Tibial nerve (tissue), 4 donors: ENCODE results near the gene ZNF385D.

Experiments used
- CTCF ChIP-seq, 5 experiments: fragments of 200-600 bp in 3 of 5; fragments of 450-650 bp in 2 of 5; sonication (generic) in 3 of 5; IDR thresholded peaks; one replicate each; pipeline ENCODE4 v1.5.1; 2016 to 2019; ENCODE audit warnings: antibody characterized with exemption in 5 of 5, mild to moderate bottlenecking in 3 of 5, moderate library complexity in 2 of 5
- EP300 ChIP-seq, 2 donors: sonication (generic); formaldehyde crosslinking; IDR thresholded peaks; one replicate each; pipeline ENCODE4 v1.6.1; 2017; ENCODE audit warnings: antibody characterized with exemption in 2 of 2, mild to moderate bottlenecking in 1 of 2

DNA sequence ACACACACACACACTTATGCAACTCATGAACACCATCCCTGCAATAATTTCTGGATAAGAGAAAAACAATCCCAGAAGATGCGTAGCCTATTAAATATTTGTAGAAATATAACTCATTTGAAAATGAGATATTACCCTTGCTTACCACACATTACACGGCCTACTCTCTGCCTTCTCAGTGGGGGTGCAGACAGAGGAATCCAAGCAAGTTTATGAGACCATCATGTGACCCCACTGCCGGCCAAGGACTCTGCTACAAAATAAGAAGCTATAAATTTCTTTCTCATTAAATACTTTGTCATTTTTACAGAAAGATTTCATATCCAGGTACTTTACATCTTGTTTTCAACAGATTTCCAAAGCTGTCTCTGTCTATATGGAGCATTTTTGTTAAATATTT lies 286.3 kb downstream of the ZNF385D start:
- TF ChIP-seq CTCF (IDR thresholded peaks at IDR 0.05) (no peak), EP300 (IDR thresholded peaks at IDR 0.05) (no peak)
